Stimulated activated CD8-positive, alpha-beta memory T cell treated with anti-CD3 and anti-CD28 coated beads, Interleukin-7, amount 100 ng/mL, for 24 hours (primary cell): ENCODE results near the gene CD19.
"Not testable (repeated sequence)": the region's sequence is repeated elsewhere in the genome, so short reads cannot be mapped to it uniquely, and the experiment has no call there.

Source experiments
- DNase-seq: peaks from one replicate; pipeline ENCODE4 v3.0.0-alpha.2; 2020; ENCODE audit warnings: low read depth

Gene CD19

DNA sequence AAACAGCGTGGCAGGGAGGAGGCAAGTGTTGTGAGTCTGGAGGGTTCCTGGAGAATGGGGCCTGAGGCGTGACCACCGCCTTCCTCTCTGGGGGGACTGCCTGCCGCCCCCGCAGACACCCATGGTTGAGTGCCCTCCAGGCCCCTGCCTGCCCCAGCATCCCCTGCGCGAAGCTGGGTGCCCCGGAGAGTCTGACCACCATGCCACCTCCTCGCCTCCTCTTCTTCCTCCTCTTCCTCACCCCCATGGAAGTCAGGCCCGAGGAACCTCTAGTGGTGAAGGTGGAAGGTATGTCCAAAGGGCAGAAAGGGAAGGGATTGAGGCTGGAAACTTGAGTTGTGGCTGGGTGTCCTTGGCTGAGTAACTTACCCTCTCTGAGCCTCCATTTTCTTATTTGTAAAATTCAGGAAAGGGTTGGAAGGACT is at the start of gene CD19:
TSS of gene CD19 (plus strand) at position 171 of the 425 bp plus-strand sequence. CDS start at position 201, 30 bp downstream.
- DNase-seq: no peak

DNA sequence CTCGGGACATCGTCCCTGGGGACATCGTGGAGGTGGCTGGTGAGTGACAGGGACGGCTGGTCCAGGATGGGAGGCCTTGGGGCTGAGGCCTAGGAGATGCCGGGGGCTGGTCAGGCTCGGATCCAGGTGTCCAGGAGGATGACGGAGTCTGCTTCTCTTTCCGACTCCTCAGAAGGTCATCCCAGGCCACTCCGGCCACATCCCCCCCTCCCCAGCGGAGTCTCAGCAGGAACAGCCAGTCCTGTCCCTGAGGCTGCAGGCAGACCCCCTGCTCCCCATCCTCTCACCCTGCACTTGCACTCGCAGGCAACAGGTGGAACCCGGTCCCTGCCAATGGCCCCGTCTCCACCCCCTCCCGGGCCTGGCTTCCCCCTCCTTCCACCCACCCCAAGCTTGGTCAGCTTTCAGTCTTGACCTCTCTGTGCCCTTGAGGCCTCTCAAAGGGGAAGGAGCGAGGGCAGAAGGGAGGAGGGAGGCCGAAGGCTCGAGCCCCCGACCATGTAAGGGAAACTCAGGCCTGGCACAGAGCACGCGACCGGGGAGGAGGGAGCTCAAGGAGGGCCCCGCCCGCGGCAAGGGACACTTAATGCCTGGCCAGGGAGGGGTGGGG is 49.1 kb upstream of the CD19 start:
- DNase-seq: no peak

DNA sequence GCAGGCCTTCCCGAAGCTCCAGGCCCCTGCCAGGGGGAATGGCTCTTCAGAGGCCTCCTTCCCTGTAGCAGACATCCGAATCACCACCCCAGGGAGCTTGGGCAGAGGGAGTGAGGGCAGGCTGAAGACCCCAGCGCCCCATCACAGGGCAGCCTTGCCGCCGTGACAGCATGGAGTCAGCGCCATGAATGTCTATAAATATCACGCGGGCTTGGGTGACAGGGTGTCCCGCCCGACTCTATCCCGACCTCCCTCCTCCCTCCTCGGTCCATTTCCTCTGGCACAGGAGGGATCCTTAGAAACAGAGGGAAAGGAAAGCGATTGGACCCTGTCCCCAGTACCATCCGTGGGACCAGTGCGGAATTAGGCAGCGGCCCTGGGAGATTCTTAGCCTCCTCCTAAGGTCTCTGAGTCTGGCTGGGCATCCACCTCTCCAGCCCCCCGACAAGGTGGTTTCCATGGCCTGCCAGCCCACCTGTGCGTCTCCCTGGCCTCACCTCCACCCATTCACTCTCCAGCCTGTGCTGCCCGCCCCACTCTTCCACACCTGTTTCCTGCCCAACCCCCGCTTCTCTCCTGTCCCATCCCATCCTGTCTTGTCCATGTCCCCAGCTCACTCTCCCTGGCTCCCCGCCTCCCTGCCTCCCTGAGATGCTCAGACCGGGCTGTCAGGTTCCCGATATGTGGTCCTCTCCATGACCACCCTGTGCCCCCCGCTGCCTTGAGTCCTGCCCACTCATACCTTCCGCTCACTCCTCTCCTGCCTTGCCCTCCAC is 48.4 kb upstream of the CD19 start:
- no peak for DNase-seq

DNA sequence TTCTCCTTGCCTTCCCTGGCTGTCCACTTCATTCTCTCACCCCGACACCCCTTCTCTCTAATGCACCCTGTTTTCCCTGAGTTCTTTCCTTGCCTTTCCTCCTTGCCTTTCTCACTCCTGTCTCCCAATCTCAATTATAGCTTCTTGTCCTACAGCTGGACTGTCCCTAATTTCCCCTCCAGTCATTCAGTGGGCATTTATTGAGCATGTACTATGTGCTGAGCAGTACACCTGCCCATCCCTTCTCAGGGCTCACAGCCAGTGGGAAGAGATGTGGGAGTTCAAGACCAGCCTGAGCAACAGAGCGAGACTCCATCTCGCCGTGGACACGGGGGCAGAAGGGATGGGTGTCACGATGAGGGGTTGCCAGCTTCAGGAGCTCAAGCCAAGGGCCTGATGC is 47.7 kb upstream of the CD19 start:
- no peak for DNase-seq

DNA sequence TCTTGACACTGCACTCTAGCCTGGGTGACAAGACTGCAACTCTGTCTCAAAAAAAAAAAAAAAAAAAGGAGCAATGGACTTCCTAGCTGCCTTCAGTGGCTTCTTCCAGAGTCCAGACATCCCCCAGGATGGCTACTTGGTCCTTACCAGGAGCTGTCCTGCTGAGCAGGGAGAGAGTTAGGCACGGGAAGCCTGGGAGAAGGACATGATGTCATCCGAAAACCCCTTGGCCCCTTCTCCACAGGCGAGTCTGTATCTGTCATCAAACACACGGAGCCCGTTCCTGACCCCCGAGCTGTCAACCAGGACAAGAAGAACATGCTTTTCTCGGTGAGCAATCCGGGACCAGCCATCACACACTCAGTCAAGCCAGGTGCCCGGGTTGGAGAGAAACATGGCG is 44.8 kb upstream of the CD19 start:
- DNase-seq: no peak

DNA sequence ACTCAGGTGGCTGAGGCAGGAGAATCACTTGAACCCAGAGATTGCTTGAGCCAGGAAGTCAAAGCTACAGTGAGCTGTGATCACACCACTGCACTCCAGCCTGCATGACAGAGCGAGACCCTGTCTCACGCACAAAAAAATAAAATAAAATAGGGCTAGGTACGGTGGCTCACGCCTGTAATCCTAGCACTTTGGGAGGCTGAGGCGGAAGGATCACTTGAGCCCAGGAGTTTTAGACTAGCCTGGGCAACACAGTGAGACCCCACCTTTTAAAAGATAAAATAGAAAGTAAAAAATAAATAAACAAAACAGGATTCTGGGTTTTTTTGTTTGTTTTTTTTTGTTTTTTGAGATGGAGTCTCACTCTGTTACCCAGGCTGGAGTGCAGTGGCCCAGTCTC is 41.4 kb upstream of the CD19 start:
- not testable (repeated sequence) for DNase-seq

DNA sequence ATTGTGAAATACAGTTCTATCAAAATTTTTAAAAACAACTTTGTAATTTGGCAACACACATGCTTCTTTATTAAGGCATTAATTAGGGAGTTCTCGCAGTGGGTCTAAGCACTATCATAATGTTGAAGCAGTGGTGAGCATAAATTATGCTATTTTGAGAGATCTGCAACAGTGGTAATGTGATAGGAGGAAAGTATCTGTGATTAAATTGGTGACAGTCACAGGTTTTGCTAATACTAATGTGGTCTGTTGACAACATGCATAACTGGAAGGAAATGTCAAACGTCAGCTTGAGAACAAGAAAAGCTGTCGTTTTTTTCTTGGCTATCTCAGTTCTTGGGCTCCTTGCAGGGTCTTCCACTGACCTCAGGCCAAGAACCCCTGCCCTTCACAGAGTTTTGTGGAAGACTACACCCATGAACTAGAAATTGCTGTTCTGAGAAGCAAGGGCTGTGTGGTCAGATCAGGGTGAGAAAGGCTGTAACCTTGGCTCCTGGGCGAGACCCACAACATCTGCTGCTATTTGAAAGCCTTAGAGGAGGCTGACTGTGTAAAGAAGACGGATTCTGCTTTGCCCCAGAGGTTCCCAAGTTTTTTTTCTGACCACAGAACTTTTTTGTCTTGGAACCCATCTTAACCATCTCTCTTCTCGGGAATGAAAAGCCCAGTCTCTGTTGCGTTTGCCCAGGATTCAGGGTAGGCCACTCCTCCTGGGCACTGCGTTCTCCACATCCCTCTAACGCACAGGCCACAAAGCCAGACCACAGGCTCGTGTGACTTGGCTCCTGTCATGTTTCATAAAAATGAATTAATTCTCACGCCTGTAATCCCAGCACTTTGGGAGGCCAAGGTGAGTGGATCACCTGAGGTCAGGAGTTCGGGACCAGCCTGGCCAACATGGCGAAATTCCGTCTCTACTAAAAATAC is 39.5 kb upstream of the CD19 start:
- DNase-seq: no peak

DNA sequence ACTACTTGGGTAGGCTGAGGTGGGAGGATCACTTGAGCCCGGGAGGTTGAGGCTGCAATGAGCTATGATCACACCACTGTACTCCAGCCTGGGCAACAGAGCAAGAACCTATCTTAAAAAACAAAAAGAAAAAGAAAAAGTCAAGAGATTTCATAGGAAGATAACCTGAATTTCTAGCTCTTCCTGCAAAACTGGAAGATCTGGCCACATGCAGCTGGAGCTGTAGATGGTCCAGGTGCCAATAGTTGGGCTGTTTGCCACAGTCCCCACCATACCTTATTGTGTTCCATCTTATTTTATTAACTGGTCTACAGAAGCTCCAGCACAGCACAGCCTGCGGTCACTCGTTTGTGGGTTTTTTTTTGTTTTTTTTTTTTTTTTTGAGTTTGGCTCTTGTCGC is 38.5 kb upstream of the CD19 start:
- no peak for DNase-seq

DNA sequence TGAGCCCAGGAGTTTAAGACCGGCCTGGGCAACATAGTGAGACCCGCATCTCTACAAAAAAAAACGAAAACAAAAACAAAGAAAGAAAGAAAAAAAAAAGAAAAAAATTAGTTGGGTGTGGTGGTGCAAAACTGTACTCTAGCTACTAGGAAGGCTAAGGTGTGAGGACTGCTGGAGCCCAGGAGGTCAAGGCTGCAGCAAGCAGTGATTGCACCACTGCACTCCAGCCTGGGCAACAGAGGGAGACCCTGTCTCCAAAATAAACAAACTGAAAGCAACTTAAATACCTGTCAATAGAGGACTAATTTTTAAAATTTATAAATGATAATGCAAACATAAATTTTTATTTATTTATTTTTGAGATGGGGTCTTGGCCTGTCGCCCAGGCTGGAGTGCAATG is 36.2 kb upstream of the CD19 start:
- DNase-seq: no peak

DNA sequence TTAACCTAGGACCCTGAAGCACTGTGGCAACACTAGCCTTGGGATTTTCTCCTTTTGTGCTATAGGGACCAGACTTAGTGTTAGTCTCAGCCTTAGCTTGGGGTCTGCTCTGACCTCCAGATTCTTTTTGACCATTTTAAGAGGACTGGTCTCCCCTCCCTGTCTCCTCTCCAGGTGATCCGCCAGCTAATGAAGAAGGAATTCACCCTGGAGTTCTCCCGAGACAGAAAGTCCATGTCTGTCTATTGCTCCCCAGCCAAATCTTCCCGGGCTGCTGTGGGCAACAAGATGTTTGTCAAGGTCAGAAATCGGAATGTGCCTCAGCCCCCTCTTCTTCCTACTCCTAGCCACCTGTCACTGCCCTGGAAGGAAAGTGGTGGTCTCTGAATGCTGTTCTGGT is 33.9 kb upstream of the CD19 start:
- no peak for DNase-seq

DNA sequence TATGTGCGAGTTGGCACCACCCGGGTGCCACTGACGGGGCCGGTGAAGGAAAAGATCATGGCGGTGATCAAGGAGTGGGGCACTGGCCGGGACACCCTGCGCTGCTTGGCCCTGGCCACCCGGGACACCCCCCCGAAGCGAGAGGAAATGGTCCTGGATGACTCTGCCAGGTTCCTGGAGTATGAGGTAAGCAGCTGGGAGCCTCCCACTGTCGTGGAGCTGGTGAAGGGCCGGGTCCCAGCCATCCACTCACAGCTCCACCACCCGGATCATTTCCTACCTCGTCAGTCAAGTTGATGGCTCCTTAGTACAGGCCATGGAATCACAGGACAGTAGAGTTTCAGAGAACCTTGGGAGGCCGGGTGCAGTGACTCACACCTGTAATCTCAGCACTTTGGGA is 33.5 kb upstream of the CD19 start:
- no peak for DNase-seq

DNA sequence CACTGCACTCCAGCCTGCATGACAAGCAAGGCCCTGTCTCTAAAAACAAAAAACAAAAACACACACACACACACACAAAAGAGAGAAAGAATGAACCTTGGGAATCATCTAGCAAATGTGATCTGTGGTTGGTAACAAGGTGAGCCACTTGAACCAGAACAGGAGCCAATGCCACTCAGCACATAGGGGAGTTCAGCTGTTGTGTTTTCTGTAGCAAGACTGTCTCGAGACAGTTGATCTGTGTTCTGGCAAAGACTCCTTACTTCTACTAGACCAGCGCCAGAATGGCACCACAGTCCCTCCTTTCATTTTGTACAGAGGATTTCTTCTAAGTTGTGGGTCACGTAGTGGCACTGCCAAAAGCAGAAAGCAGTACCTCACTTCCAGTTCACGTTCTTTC is 32.8 kb upstream of the CD19 start:
- DNase-seq: no peak

DNA sequence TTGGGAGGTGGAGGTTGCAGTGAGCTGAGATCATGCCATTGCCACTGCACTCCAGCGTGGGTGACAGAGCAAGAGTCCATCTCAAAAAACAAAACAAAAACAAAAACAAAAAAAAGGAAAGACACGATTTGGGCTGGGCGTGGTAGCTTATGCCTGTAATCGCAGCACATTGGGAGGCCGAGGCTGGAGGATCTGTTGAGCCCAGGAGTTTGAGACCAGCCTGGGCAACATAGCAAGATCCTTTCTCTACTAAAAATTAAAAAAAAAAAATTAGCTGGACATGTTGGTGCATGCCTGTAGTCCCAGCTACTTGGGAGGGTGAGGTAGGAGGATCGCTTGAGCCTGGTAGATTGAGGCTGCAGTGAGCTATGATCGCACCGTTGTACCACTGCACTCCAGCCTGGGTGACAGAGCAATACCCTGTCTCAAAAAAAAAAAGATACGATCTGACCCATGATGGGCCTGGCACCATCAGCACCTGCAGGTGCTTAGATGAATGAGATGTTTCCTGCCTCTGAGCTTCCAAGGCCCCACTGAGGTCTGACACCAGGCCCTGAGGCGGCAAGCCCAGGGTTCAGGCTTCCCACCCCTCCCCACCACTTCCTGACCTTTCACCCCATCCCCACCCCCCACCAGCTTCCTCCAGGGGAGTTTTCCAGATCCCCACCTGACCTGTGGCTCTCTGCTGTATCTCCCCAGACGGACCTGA is 31.7 kb upstream of the CD19 start:
- DNase-seq: no peak

DNA sequence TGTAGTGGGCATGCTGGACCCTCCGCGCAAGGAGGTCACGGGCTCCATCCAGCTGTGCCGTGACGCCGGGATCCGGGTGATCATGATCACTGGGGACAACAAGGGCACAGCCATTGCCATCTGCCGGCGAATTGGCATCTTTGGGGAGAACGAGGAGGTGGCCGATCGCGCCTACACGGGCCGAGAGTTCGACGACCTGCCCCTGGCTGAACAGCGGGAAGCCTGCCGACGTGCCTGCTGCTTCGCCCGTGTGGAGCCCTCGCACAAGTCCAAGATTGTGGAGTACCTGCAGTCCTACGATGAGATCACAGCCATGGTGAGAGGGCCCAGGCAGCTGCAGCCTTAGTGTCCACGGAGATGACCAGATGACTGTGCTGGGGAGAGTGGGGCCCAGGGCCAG is 31.2 kb upstream of the CD19 start:
- DNase-seq: no peak

DNA sequence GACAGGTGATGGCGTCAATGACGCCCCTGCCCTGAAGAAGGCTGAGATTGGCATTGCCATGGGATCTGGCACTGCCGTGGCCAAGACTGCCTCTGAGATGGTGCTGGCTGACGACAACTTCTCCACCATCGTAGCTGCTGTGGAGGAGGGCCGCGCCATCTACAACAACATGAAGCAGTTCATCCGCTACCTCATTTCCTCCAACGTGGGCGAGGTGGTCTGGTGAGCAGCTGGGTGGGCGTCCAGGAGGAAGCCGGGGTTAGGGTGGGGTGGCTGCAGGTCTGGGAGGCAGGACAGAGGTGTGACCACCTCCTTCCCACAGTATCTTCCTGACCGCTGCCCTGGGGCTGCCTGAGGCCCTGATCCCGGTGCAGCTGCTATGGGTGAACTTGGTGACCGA is 29.9 kb upstream of the CD19 start:
- DNase-seq: no peak

DNA sequence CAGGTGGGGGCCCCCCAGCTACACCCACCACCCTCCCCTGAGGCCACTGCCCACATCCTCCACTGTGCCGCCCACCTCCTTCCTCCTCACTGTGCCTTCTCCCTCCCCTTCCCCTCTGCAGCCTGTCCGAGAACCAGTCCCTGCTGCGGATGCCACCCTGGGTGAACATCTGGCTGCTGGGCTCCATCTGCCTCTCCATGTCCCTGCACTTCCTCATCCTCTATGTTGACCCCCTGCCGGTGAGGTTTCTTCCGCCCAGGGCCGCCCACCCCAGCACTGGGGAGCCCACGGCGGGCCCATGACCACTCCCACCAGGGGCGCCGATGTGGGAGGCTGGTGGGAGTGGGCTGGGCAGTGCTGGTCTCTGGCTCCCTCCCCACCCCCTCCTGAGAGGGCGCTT is 28.9 kb upstream of the CD19 start:
- DNase-seq: no peak

DNA sequence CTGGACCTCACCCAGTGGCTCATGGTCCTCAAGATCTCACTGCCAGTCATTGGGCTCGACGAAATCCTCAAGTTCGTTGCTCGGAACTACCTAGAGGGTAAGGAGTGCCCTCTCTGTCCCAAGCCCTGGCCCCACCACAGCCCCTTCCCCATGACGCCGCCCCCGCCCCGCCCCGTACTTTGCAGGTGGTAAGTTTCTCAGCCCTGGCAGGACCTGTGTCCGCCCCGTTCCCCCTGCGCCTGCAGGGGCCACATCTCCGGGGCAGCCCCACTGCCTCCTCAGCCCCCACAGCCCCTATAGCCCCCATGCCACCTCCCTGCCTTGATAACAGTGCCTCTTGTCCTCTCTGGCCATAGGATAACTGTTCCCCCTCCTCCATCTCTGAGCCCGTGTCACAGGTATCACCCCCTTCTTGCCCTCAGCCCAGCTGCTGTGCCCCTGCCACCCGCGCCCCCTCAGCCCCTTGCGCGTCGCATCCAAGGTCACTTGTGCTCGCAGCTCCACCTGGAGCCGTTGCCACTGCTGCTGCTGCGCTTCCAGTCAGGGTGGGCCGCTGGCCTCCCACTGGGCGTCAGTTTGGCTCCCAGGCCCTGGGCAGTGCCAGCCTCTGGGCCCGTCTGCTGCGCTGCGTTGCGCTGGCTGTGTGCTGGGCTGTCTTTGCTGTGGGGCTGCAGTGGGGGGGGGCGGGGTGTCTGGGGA is 28.3 kb upstream of the CD19 start:
- DNase-seq: no peak

DNA sequence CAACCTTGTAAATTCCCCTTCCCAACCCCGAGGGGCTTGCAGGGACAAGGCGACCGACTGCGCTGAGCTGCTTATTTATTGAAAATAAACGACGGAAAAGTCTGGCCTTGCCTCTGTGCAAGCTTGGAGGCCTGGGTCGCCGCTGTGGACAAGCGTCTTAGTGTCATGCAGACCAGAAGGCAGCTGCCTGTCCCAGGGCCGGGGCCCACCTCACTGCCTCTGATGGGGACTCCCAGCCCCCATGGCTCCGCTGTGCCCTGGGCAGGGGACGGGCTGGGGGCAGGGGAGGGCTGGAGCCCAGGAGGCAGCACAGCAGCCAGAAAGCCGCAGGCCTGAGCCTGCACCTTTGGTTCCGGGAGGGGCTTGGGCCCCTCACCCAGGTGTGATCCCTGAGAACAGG is 27.4 kb upstream of the CD19 start:
- DNase-seq: no peak

DNA sequence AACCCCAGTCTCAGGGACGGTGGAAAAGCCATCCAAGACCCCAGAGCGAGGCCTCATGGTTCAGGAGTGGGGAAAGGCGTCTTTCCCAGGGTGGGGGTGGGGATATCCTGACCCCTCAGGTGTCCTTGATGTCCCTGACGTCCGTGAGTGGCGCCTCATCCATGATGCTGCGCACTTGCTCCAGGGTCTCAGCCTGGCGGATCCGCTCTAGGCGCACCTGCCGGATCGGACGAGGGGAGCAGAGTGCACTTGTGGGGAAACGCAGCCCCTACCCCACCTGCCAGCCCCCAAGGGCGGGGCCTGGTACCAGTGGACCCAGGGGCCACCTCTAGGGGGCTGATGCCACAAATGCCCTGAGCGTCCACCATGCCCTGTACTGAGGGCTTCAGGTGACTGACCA is 26.9 kb upstream of the CD19 start:
- DNase-seq: no peak

DNA sequence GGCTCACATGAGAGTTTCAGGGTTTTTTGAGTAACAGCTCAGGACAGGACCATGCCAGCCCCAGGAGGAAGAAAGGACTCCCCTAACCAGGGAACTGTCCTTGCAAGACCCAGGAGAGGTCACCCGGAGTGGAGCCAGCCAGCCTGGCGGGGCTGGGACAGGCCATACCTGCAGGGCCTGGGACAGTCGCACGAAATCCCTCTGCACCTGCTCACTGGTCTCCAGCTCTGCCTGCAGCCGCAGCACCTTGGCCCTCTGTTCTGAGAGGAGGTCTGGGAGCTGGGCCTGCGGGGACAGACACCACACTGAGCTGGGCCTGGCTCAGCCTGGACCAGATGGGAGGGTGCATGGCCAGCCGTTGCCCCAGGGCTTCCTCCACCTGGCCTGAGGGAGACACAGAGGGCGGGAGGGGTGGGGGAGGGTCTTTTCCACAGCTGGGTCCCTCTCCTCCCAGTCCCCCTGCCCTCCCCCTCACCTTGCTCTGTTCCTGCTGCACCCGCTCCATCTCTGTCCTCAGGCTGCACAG is 26.5 kb upstream of the CD19 start:
- DNase-seq: no peak

DNA sequence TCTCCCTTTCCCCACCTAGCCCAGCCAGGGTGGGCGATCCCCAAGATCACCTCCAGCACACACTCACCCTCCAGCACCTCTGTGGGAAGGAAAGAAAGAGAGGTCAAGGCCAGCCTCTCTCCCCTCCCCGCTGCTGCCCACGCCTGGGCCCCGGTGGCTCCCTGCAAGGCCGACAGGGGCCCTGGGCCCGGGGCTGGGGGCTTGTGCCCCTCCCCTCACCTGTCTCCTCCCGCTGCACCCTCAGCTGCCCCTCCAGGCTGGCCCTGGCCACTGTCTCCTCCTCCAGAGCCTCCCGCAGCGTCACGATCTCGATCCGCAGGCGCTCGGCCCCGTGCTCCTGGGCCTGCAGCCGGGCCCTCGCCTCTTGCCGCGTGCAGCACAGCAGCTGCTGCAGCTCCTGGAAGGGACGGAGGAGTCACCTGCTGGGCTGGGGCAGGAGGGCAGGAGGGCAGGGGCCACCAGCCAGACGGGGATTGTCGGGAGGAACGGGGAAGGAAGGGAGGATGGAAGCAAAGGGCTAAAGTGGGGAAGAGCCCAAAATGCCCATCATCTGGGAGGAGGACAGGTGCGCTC is 25.9 kb upstream of the CD19 start:
- DNase-seq: no peak
